Activated naive CD4-positive, alpha-beta T cell treated with anti-CD3 and anti-CD28 coated beads, Interleukin-2, amount 50 U/mL, for 72 hours (primary cell): Measurements from ENCODE around the gene FAM111B. TPM values are rescaled to one million over a fixed set of nuclear protein-coding genes. Genes with fewer than 3 reads are reported as not detected.
"Not testable (repeated sequence)": the region's sequence is repeated elsewhere in the genome, so short reads cannot be mapped to it uniquely, and the experiment has no call there.

Experiments used
- ATAC-seq, 2 donors: fragments of 150-1000 bp; cut with Tn5 transposase; 2 replicates each; pipeline ENCODE4 v1.10.0; 2021; ENCODE audit warnings: mild to moderate bottlenecking in 2 of 2, moderate library complexity in 2 of 2
- DNase-seq, 2 donors: peaks; one replicate each; pipeline ENCODE4 v3.0.0; 2021 to 2022; ENCODE audit warnings: low spot score in 2 of 2
- H3K27ac Mint-ChIP-seq, 2 donors: one replicate each; pipeline ENCODE4 v1.8.0; 2022; ENCODE audit warnings: mild to moderate bottlenecking in 2 of 2, mixed read lengths in 2 of 2
- H3K36me3 Mint-ChIP-seq, 2 donors: one replicate each; pipeline ENCODE4 v1.8.0; 2022; ENCODE audit warnings: mixed read lengths in 2 of 2
- H3K9me3 Mint-ChIP-seq, 2 donors: one replicate each; pipeline ENCODE4 v1.8.0; 2022; ENCODE audit warnings: mixed read lengths in 2 of 2
- total RNA-seq, 2 donors: library from RNA; stranded (reverse); gene quantifications; one replicate each; pipeline ENCODE4 v1.2.3, GENCODE V29; 2022

The FAM111B gene
- total RNA-seq, 2 donors from 2014 or later: 42.8 to 47.6 TPM

DNA sequence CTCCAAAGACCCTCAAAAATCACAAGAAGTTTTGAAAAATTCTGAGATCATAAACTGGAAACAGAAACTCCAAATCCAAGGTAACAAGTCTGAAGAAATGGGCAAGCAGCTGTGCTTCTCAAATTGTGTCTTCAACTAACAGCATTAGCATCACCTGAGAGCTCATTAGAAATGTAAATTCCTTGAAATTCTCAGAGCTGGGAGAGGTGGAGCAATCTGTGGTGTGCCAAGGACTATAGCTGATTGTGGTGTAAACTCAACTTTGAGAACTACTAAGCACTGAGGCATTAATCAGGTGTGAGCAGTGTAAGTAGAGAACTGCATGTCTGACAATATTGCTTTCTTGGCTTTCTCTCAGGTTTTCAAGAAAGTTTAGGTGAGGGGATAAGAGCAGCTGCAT lies 13.5 kb upstream of the FAM111B start:
- not testable (repeated sequence) for H3K36me3 Mint-ChIP-seq, DNase-seq, H3K27ac Mint-ChIP-seq, H3K9me3 Mint-ChIP-seq, ATAC-seq

DNA sequence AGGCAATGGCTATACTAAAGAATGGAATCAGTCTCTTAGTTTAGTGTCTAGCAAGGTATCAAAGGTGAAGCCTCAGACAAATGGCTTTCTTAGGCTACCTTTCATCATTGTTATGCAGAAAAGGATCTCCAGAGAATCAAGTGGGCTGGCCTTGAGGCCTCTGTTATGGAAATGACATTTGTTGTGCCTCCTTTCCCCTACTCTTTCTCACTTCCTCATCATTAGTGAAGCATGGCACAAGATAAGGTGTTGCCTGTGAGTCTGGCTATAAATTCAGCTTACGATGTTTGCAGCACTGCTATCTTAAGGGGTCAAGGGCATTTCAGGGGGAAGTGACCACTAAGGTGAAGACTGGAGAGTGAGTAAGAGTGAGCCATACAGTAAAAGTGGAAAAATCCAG lies 11.8 kb upstream of the FAM111B start:
- H3K36me3 Mint-ChIP-seq, H3K9me3 Mint-ChIP-seq, ATAC-seq, H3K27ac Mint-ChIP-seq, DNase-seq: not testable (repeated sequence)

DNA sequence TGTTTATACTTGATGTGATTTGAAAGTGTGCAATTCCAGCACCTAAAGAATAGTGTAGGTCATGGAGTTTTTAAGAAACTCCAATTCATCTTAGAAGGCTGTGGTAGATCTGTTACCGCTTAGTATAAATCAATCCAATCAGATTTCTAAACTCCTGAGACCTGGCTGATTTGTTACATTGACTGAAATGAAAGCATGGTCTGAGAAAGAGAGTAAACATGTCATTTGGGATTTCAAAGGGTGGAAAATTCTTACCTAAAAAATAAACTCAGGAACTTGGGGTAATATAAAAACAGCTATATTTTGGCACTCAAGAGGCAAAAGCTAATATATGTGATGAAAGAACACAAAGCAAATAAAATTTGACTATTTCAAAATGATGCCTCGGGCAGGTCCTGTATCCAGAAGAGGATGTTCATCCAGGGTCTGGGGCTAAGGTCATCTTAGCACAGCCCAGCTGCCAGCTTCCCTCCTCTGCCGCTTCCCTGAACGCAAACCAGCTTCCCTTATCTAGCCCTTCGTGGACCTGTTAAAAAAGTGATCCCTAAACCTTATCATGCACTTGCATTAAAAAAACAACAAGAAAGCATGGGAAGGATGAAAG lies 11.0 kb upstream of the FAM111B start:
- ATAC-seq, H3K9me3 Mint-ChIP-seq, H3K27ac Mint-ChIP-seq, H3K36me3 Mint-ChIP-seq, DNase-seq: not testable (repeated sequence)

DNA sequence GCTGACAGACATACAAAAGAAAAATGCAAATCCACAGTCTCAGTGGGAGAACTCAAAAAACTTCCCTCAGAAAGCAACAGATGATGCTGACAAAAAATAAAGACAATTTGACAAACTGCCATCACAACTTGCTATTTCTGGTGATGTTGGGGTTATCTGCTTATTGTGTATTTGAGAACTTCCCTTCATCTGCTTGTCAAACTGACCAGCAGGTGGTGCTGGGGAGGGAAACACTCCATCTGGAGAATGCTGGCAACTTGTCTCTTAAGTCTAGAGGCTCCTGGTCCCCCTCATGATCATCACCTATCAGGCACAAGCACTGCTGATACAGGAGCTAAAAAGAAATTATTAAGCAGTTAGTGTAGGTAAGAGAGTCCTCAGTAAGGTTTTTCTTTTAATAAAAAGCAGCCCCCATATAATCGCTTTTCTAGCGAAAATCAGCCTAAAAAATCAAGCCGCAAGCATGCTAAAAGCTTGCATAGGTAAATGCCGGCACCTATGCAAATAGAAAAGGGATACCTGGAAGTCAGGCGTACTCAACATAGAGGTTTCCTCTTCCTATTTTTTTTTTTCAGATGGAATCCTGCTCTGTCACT lies 9.8 kb upstream of the FAM111B start:
- peak in 1 of 2 donors; percentile 69 for DNase-seq
- ATAC-seq: peak; percentile 55 to 76
- no peaks in the 10 kb centered on the region for H3K9me3 Mint-ChIP-seq
- no peak overlapping the region for H3K27ac Mint-ChIP-seq
- no peaks in the 10 kb centered on the region for H3K36me3 Mint-ChIP-seq

DNA sequence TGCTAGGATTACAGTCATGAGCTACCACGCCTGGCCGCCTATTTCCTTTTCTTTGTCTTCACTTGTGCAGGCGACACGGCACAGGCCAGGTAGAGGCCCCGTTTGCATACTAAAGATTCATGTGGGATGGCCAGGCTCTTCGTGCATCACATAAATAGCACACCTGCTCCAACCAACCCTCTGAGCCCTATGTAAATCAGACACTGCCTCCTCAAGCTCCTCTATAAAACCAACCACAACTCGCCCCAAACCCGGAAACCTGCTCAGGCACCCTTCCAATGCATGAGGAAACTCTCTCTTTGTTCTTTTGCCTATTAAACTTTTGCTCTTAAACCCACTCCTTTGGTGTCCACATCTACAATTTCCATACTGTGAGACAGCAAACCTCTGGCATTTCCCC lies 9.1 kb upstream of the FAM111B start:
- H3K36me3 Mint-ChIP-seq, DNase-seq, H3K27ac Mint-ChIP-seq, H3K9me3 Mint-ChIP-seq, ATAC-seq: not testable (repeated sequence)

DNA sequence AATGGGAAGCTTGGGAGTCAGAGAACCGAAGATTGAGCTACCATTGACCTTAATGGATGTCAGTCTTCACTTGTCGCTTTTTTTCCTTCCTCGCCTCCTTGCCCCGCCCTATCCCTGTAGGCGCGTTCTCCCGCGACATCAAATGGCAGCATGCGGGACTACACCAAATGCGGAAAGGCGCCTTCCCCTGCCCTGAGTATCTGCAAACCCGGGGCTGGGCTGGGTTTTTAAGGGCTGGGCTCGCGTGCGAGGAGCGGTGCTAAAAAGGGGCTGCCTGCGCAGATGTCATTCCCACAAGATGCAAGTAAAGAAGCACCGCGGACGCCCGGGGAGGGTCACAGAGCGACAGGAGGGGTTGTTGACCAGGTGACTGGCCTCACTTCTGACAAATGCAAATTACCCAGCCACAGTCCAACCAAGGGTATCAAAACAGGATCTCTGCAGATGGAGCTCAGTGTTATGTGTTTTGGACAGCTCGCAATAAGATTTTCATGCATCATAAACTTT lies 4.7 kb upstream of the FAM111B start:
- DNase-seq (peak; percentile 54 to 65), ATAC-seq (peak; percentile 46 to 49)
- Mint-ChIP-seq H3K36me3 (peaks cover 5 to 16% of the 10 kb centered on the region in 2 donors), H3K9me3 (no peaks in the 10 kb centered on the region), H3K27ac (no peak overlapping the region)

DNA sequence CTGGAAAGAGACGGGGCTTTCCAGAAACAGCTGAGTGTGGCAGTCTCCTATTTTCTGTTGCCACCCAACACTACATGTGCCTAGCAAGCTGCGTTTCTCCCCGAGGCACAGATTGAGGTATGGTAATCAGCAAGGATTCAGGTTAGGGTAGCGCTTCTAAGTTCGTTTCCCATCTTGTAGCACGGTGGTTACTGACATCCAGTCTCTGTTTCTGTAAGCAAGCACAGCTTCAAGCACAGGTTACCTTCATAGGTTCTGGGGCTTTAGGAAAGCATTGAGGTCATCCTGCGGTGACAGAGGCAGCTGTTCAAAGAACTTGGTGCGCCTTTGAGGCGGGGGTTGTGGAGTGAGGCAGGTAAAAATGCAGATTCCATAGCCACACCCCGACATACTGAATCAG lies 684 bp downstream of the FAM111B start:
- not testable (repeated sequence) for H3K9me3 Mint-ChIP-seq
- Mint-ChIP-seq H3K27ac (peak overlapping the region; percentile 85 to 89), H3K36me3 (peaks cover 41 to 47% of the 10 kb centered on the region in 2 donors)
- DNase-seq (peak; percentile 19 to 59), ATAC-seq (peak; percentile 38 to 40)

DNA sequence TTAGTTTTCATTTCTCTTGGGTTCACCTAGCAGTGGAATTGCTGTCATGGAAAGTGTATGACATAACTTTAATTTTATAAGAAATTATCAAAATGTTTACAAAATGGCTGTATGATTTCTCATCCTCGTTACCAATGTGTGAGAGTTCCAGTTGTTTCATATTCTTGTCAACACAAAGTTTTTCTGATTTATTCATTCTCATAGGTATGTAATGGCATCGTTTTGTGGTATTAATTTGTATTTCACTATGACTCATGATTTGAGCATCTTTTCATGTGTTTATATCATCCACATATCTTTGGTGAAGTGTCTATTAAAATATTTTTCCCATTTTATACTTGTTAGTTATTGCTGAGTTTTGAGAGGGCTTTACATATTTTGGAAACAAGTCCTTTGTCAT lies 5.5 kb downstream of the FAM111B start:
- Mint-ChIP-seq H3K36me3 (peaks cover 61 to 86% of the 10 kb centered on the region in 2 donors), H3K9me3 (peaks cover 0 to 10% of the 10 kb centered on the region in 2 donors), H3K27ac (no peak overlapping the region)
- DNase-seq (no peak), ATAC-seq (no peak)

DNA sequence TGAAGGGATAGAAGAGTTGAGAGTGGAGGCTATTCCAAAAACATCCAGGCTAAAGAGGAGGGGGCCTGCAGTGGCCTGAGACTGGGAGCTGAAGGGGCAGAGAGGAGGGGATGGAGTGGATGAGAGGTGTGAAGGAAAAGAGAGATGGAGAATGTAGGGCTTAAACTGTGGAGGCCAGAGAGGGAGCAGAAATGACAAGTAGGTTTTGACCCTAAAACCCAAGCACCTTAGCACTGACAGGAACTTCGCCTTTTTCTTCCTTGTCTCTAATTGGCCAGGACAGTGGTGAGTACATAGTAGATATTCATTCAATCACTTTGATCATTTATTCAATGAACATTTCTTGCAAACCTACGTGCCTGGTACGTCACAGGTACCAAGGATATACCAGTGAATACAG lies 7.3 kb downstream of the FAM111B start:
- DNase-seq (no peak), ATAC-seq (no peak)
- Mint-ChIP-seq H3K9me3 (peaks cover 0 to 10% of the 10 kb centered on the region in 2 donors), H3K27ac (no peak overlapping the region), H3K36me3 (peaks cover 57 to 90% of the 10 kb centered on the region in 2 donors)

DNA sequence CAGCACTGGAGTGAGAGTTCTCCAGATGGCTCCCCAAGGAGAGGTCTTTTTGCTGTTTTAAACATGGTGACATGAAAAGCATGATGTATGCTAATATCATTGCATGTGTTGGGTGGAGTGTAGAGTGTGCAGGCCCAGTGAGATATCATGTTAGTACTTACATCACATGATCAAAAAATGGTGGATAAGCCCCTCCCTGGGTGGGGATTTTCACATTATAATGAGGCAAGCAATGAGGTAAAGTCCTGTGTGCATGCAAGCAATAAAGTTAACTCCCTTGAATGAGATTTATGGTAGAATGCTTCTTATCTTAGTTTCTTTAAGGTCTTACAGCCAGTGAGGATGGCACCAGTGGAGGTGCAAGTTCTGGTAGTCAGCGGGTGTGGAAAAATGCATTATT lies 8.5 kb downstream of the FAM111B start:
- peaks cover 53 to 83% of the 10 kb centered on the region in 2 donors for H3K36me3 Mint-ChIP-seq
- DNase-seq (no peak), ATAC-seq (no peak)
- no peak overlapping the region for H3K27ac Mint-ChIP-seq
- H3K9me3 Mint-ChIP-seq: peaks cover 0 to 10% of the 10 kb centered on the region in 2 donors

DNA sequence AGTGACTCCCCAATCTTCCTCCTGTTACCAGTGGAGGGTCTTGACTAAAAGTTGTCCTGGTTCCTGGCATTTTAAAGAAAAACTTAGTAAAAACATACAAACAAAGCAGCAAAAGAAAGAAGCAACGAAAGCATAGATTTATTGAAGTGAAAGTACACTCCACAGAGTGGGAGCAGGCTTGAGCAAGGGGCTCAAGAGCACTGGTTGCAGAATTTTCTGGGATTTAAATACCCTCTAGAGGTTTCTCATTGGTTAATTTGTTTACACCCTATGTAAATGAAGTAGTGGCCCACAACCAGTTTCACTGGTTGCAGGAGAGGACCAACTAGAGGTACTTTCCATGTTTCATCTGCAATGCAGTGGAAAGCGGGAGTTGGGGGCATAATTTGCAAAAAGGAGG lies 10.7 kb downstream of the FAM111B start:
- ATAC-seq: no peak
- H3K9me3 Mint-ChIP-seq: peaks cover 0 to 10% of the 10 kb centered on the region in 2 donors

DNA sequence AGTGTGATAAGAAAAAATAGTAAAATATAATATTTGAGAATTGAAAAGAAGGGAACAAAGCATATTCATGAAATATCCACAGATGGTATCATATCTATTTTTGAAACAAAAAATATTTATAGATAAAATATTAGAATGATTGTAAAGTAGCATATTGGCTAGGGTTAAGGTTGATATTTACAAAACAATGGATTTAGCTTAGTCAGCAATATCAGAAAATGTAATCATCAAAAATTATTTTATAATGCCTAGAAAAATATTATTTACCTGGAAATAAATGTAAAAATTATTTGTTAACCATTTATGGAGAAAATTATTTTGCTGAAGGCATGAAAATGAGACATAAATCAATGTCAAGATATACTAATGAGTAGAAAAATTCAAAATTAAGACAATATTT lies 12.8 kb downstream of the FAM111B start:
- H3K9me3 Mint-ChIP-seq: peaks cover 0 to 6% of the 10 kb centered on the region in 2 donors
- H3K36me3 Mint-ChIP-seq: peaks cover 47 to 61% of the 10 kb centered on the region in 2 donors
- ATAC-seq (no peak), DNase-seq (no peak)
- no peak overlapping the region for H3K27ac Mint-ChIP-seq

More for the DNA sequence above, 10.7 kb downstream of the FAM111B start:
- H3K36me3 Mint-ChIP-seq: peaks cover 59 to 65% of the 10 kb centered on the region in 2 donors
- no peak overlapping the region for H3K27ac Mint-ChIP-seq
- DNase-seq: no peak

DNA sequence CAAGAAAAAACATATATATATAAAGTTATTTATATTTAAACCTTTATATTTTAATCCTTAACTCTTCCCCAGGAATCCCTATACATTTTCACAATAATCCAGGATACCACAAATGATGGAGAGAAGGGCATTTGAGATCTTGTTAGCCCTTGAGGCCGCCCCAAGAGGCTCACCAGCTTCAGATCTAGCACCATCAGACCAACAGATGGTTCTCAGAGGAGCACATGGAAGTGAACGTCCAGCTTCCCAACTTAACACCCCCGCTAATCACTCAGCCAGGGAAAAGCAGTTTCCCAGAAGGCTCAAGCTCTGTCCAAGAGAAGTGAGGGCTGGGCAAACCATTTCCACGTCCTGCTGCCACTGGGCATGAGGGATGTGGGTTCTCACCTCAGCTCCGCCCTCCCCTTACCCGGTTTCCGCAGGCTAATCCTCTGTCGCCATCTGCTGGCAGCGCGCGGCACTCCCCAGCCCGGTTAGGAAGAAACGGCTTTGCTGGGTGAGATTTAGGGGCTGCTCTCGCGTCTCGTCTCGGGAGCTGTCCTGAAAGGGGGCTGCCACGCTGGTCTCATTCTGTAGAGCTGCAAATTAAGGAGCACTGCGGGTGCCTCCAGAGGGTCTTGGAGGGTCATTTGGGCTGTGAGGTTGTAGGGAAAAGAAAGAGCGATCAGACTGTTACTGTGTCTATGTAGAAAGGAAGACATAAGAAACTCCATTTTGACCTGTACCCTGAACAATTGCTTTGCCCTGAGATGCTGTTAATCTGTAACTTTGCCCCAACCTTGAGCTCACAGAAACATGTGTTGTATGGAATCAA lies 28.8 kb downstream of the FAM111B start:
- H3K27ac Mint-ChIP-seq: peak overlapping the region in 1 of 2 donors; percentile 1
- peaks cover 2 to 13% of the 10 kb centered on the region in 2 donors for H3K9me3 Mint-ChIP-seq
- H3K36me3 Mint-ChIP-seq: peaks cover 26 to 27% of the 10 kb centered on the region in 2 donors
- ATAC-seq: peak; percentile 100
- peak; percentile 83 to 93 for DNase-seq

DNA sequence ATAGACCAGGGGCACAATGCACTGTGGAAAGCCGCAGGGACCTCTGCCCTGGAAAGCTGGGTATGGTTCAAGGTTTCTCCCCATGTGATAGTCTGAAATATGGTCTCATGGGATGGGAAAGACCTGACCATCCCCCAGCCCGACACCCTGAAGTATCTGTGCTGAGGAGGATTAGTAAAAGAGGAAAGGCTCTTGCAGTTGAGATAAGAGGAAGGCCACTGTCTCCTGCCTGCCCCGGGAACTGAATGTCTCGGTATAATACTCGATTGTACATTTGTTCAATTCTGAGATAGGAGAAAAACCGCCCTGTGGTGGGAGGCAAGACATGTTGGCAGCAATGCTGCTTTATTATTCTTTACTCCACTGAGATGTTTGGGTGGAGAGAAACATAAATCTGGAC lies 29.5 kb downstream of the FAM111B start:
- not testable (repeated sequence) for ATAC-seq, DNase-seq, H3K27ac Mint-ChIP-seq
- Mint-ChIP-seq H3K36me3 (peaks cover 19 to 20% of the 10 kb centered on the region in 2 donors), H3K9me3 (peaks cover 2 to 11% of the 10 kb centered on the region in 2 donors)

DNA sequence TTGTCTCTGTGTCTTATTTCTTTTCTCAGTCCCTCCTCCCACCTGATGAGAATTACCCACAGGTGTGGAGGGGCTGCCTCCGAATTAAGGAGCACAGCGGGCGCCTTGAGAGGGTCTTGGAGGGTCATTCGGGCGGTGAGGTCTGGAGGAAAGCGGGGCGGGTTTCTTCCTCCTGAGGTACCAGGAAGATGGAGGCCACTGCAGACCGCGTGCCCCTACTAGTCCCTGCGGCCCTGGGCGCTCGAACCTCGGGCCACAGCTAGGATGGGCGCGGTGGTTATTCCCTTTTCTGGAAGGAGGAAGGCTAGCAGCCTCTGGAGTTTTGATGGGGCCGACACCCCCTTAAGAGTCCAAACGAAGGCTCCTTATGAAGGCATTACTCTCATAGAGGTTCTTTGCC lies 30.2 kb downstream of the FAM111B start:
- Mint-ChIP-seq H3K27ac (no peak overlapping the region), H3K36me3 (peaks cover 14% of the 10 kb centered on the region in 2 donors), H3K9me3 (peaks cover under 1 to 9% of the 10 kb centered on the region in 2 donors)
- DNase-seq (no peak), ATAC-seq (no peak)

DNA sequence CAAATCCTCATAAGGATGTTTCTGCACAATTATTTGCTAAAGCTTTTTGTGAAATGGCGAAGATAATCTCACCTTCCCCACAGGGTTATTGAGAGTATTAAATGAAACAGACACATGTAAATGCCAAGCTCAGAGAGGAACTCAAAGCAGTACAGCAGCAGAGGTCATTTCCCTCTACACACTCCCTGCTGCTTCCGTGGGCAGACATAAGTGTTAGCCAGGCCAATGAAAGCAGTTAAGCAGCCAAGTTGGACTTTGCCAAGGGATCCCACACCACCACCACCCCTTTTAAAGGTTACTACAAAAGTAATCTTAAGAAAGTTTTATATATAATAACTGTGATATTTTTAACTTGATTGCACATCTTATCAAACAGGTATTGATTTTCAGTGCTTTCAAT lies 31.6 kb downstream of the FAM111B start:
- ATAC-seq (no peak), DNase-seq (no peak)
- H3K36me3 Mint-ChIP-seq: peaks cover 9 to 16% of the 10 kb centered on the region in 2 donors
- H3K27ac Mint-ChIP-seq: no peak overlapping the region
- no peaks in the 10 kb centered on the region for H3K9me3 Mint-ChIP-seq

DNA sequence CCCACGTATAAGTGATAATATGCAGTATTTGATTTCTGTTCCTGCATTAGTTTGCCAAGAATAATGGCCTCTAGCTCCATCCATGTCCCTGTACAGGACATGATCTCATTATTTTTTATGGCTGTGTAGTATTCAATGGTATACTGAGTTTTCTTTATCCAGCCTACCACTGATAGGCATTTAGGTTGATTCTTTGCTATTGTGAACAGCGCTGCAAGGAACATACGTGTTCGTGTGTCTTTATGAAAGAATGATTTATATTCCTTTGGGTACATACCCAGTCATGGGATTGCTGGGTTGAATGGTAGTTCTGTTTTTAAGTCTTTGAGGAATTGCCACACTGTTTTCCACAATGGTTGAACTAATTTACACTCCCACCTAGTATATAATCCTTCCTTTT lies 34.2 kb downstream of the FAM111B start:
- Mint-ChIP-seq H3K9me3 (no peaks in the 10 kb centered on the region), H3K36me3 (peaks cover 24 to 36% of the 10 kb centered on the region in 2 donors), H3K27ac (peak overlapping the region in 1 of 2 donors; percentile 87)
- no peak for DNase-seq
- ATAC-seq: no peak
